GM23338 (cell line): ENCODE data around the gene SOX10.
A peak's percentile ranks its signal among the peaks of the same experiment; 100 is the strongest.

Experiments used
- CREB1 ChIP-seq: fragments of 250-450 bp; sonication (Bioruptor Pico); IDR thresholded peaks from 2 replicates; pipeline ENCODE4 v1.5.0; 2020; ENCODE audit warnings: low read depth, mild to moderate bottlenecking, moderate library complexity
- CTCF ChIP-seq, 2 experiments: fragments of 200-600 bp in 1 of 2; sonication (generic) in 1 of 2; conservative IDR thresholded peaks; 2 replicates each; pipeline versions ENCODE4 v1.5.1 to v1.6.1; 2016 to 2017; ENCODE audit warnings: antibody characterized with exemption in 2 of 2, low read depth in 2 of 2, mild to moderate bottlenecking in 2 of 2, moderate library complexity in 1 of 2
- ETS1 ChIP-seq: IDR thresholded peaks from 2 replicates; pipeline ENCODE4 v1.6.1; 2016; ENCODE audit warnings: antibody characterized with exemption
- EZH2 ChIP-seq: fragments of 200-600 bp; sonication (generic); IDR thresholded peaks from one replicate; pipeline ENCODE4 v1.8.0; 2017; ENCODE audit warnings: antibody characterized with exemption, mild to moderate bottlenecking, low read depth; ENCODE audit not compliant: unreplicated experiment
- JUNB ChIP-seq: IDR thresholded peaks from one replicate; pipeline ENCODE4 v1.6.1; 2016; ENCODE audit warnings: antibody characterized with exemption; ENCODE audit not compliant: unreplicated experiment
- NANOG ChIP-seq: IDR thresholded peaks from 2 replicates; pipeline ENCODE4 v1.6.1; 2016; ENCODE audit warnings: antibody characterized with exemption, borderline replicate concordance
- POLR2AphosphoS5 ChIP-seq: IDR thresholded peaks from 2 replicates; pipeline ENCODE4 v1.6.1; 2016; ENCODE audit warnings: antibody characterized with exemption, low read depth
- REST ChIP-seq: IDR thresholded peaks from one replicate; pipeline ENCODE4 v1.6.1; 2018; ENCODE audit warnings: antibody characterized with exemption; ENCODE audit not compliant: unreplicated experiment
- ZNF331 ChIP-seq: fragments of 250-450 bp; sonication (Bioruptor Pico); IDR thresholded peaks from 2 replicates; pipeline ENCODE4 v1.5.0; 2020; ENCODE audit warnings: low read depth, mild to moderate bottlenecking, moderate library complexity
- ZNF462 ChIP-seq: fragments of 250-450 bp; sonication (Bioruptor Pico); IDR thresholded peaks from 2 replicates; pipeline ENCODE4 v1.5.0; 2020; ENCODE audit warnings: mild to moderate bottlenecking, moderate library complexity

- TF ChIP-seq POLR2AphosphoS5: no peak
- peak in 1 of 2 experiments; percentile 39; a peak in 2 of 4 replicates for TF ChIP-seq CTCF (conservative IDR thresholded peaks at IDR 0.05; ENCODE audit: low read depth in 2 of 2)
- TF ChIP-seq JUNB: no peak
- no peak for TF ChIP-seq EZH2
- no peak for TF ChIP-seq REST
- TF ChIP-seq NANOG: no peak
- no peak for TF ChIP-seq ZNF462 (CRISPR knock-in tag)
- TF ChIP-seq ETS1: no peak
- no peak for TF ChIP-seq CREB1 (CRISPR knock-in tag)
- TF ChIP-seq ZNF331 (CRISPR knock-in tag): no peak
Observed at GRCh38 chr22:37940698-37941376, 43.5 kb downstream of the SOX10 start.
